ENCODE data around the gene C10orf90. TPM values are rescaled to one million over a fixed set of nuclear protein-coding genes. Genes with fewer than 3 reads are reported as not detected.

The C10orf90 gene, protein sequence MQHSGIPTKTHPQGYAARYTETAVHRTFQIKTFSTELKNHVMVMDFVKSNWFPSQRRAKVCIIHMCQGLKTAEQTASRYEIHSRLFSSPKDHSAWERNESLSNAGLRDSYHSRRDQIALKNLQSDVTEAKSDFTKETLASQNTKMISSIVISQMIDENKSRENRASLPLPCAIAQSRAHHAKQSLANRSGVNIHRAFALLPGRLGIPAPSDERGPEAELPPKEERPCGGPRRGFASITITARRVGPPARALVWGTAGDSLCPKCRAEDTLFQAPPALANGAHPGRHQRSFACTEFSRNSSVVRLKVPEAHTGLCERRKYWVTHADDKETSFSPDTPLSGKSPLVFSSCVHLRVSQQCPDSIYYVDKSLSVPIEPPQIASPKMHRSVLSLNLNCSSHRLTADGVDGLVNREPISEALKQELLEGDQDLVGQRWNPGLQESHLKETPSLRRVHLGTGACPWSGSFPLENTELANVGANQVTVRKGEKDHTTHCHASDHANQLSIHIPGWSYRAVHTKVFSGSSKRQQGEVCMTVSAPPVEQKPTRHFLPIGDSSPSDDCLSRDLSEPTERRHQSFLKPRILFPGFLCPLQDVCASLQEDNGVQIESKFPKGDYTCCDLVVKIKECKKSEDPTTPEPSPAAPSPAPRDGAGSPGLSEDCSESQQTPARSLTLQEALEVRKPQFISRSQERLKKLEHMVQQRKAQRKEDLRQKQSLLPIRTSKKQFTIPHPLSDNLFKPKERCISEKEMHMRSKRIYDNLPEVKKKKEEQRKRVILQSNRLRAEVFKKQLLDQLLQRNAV
- 2.7 to 3.7 TPM (median 3.5 TPM) in 5 replicates for total RNA-seq (2022; extraction: Qiagen RNA extraction)

DNA sequence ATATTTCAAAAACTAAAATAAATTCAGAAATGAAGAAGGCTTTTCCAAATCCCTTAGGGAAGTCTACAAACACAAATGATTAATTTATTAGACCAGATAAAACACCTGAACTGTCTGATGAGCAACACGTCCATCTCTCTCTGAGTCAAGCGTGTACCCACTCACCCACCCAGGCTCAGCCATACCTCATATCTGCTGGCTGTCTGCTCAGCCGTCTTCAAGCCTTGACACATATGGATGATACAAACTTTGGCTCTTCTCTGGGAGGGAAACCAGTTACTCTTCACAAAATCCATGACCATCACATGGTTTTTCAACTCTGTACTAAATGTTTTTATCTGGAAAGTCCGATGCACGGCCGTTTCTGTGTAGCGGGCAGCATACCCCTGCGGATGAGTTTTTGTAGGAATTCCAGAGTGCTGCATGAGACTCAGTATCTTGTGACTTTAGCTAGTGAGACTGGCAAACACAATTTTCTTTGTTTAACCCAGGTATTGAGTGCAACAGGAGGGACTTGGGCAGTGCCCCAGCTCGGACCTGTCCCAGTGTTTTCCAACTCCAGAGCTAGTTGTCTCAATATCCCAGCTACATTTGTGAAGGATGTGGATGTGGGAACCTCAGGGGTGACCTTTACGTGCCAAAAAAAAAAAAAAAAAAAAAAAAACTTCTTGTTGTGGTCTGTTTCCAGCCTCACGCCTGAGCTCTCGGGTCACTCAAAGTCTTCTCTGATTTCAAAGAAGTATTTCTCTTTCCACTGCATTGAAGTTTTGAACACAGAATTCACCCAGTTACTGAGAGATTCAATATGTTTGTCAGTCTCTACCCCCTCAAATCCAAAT lies at the start of gene C10orf90:
TSS of gene C10orf90 (minus strand) at position 638 of the 839 bp plus-strand sequence. CDS start at position 425, 213 bp downstream.

DNA sequence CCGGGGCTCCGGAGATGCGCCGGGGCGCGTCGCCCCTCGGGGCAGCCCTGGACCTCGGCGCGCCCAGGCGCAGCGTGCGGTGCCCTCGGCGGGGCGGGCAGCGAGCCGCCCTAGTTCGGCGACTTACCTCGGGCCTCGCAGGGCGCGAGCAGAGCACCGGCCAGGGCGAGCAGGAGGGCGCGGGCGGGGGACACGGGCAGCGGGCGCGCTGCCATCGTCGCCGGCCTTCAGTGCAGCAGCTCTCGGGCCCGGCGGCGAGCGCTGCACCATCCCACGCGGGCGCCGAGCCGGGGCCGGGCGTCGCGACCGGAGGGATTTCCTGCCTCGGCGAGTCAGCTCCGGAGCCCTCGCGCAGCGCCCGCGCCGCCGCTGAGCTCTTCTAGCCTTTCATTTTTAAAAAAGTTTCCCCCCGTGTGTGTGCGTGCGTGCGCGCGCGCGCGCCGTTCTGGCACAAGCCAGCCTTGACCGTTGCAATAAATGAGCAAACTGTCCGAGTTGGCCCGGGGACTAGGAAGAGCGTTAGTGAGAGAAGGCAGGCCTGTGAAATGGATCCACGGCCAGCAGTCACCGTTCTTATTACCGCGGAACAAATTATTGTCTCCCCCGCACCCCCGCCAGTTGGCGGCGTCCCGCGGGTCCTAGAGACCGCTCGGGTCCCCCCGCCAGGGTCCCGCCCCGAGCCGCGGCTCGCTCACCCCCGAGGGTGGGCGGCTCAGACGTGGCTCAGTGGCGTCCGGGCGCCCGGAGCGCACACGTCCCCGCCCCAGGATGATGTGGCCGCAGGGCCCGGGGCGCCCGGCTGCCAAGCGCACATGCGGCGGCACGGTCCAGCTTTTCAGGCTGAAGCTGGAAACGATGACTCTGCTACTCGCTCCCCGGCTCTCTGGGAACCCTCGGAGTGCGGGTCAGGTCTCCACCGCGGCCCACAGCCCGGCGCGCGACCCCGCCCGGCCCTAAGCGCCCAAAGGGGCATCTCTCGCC lies 282.3 kb downstream of the C10orf90 start, which contains the start of gene ADAM12:
TSS of gene ADAM12 (minus strand) at position 547 of the 981 bp plus-strand sequence. CDS start at position 215, 332 bp downstream.

Other genes starting within 250 kb of the C10orf90 start
- gene DOCK1, start 234.7 kb upstream of the C10orf90 start, total RNA-seq (2022; extraction: Qiagen RNA extraction) = 20.1 to 25.5 TPM (median 24.2 TPM) in 5 replicates

Data from A549 treated with Mapracorat at 1 μM for 4 hours (cell line).